ENCODE results near the gene BID.

Gene BID

GRCh38 chr22:17802822-17803221, 28.6 kb upstream of the BID start:
- FAIRE-seq, result no peak

GRCh38 chr22:17802411-17802810, 28.1 kb upstream of the BID start:
- FAIRE-seq, result no peak

GRCh38 chr22:17797721-17798559, 23.7 kb upstream of the BID start:
- FAIRE-seq, result no peak

GRCh38 chr22:17796695-17797094, 22.4 kb upstream of the BID start:
- no peak for FAIRE-seq

GRCh38 chr22:17795661-17796548, 21.6 kb upstream of the BID start:
- no peak for FAIRE-seq

- FAIRE-seq, result no peak
Observed at GRCh38 chr22:17794726-17795542, 20.7 kb upstream of the BID start.

GRCh38 chr22:17792854-17793434, 18.7 kb upstream of the BID start:
- no peak for FAIRE-seq

- no peak for FAIRE-seq
Observed at GRCh38 chr22:17792299-17792698, 18.0 kb upstream of the BID start.

- FAIRE-seq, result no peak
Observed at GRCh38 chr22:17791196-17791595, 16.9 kb upstream of the BID start.

GRCh38 chr22:17789379-17790200, 15.3 kb upstream of the BID start:
- no peak for FAIRE-seq

- FAIRE-seq, result no peak
Observed at GRCh38 chr22:17788528-17789378, 14.5 kb upstream of the BID start.

- FAIRE-seq, result no peak
Observed at GRCh38 chr22:17787716-17788330, 13.6 kb upstream of the BID start.

GRCh38 chr22:17787241-17787640, 13.0 kb upstream of the BID start:
- FAIRE-seq, result no peak

- FAIRE-seq, result no peak
Observed at GRCh38 chr22:17786435-17787161, 12.3 kb upstream of the BID start.

- FAIRE-seq, result no peak
Observed at GRCh38 chr22:17785185-17786184, 11.2 kb upstream of the BID start.

- FAIRE-seq, result no peak
Observed at GRCh38 chr22:17784776-17785175, 10.5 kb upstream of the BID start.

GRCh38 chr22:17783773-17784480, 9.7 kb upstream of the BID start:
- no peak for FAIRE-seq

GRCh38 chr22:17783312-17783711, 9.0 kb upstream of the BID start:
- FAIRE-seq, result no peak
